ENCODE data around the gene REXO2. TPM values are rescaled to one million over a fixed set of nuclear protein-coding genes. Genes with fewer than 3 reads are reported as not detected.

Gene REXO2
- total and polyA plus RNA-seq, 2 donors from 2014 or later, result 66.4 to 156 TPM

DNA sequence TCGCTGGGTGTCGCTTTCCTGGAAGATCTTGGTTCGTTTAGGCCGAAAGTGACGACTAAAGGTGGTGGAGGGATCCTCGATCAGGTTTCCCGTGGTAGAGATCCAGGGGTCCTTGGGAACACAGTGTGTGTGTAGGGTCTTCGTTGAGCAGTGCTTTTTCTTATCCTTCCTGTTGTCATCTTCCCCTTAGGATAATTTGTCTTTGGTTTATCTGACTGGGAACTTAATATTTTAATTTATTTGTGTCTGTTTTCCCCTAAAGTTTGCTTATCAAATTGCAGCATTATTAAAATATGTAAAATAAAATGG is 38.4 kb upstream of the REXO2 start:
- H3K27ac ChIP-seq (ENCODE audit: low read depth in 2 of 2, low read length in 2 of 2), result peak overlapping the region; percentile 92 to 99
- H3K9me3 ChIP-seq (ENCODE audit: control insufficient read depth in 2 of 3, insufficient read depth in 1 of 3, low read length in 3 of 3), result no peaks in the 10 kb centered on the region
- peaks cover 0 to under 1% (median 0%) of the 10 kb centered on the region in 3 donors for H3K36me3 ChIP-seq (ENCODE audit: control insufficient read depth in 2 of 3, insufficient read depth in 3 of 3, low read length in 3 of 3)
- H3K4me3 ChIP-seq (ENCODE audit: low read length in 3 of 3), result peak overlapping the region; percentile 94 to 100 (median 100)
- TF ChIP-seq, protein P1, sequence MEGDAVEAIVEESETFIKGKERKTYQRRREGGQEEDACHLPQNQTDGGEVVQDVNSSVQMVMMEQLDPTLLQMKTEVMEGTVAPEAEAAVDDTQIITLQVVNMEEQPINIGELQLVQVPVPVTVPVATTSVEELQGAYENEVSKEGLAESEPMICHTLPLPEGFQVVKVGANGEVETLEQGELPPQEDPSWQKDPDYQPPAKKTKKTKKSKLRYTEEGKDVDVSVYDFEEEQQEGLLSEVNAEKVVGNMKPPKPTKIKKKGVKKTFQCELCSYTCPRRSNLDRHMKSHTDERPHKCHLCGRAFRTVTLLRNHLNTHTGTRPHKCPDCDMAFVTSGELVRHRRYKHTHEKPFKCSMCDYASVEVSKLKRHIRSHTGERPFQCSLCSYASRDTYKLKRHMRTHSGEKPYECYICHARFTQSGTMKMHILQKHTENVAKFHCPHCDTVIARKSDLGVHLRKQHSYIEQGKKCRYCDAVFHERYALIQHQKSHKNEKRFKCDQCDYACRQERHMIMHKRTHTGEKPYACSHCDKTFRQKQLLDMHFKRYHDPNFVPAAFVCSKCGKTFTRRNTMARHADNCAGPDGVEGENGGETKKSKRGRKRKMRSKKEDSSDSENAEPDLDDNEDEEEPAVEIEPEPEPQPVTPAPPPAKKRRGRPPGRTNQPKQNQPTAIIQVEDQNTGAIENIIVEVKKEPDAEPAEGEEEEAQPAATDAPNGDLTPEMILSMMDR (IDR thresholded peaks at IDR 0.05; ENCODE audit: borderline replicate concordance, extremely low read depth, insufficient read depth), result no peak
- intact Hi-C loops (cut with DNase I), result no loop called here
- FAIRE-seq (no peak), DNase-seq (no peak)
- peak overlapping the region; percentile 98 to 99 (median 99) for H3K9ac ChIP-seq (ENCODE audit: low read length in 3 of 3)
- peaks cover 0 to 16% (median 5%) of the 10 kb centered on the region in 3 donors for H3K4me1 ChIP-seq (ENCODE audit: control insufficient read depth in 2 of 3, insufficient read depth in 2 of 3, low read depth in 1 of 3, low read length in 3 of 3)
- H3K27me3 ChIP-seq (ENCODE audit: control insufficient read depth, insufficient read depth, low read length), result no peaks in the 10 kb centered on the region

DNA sequence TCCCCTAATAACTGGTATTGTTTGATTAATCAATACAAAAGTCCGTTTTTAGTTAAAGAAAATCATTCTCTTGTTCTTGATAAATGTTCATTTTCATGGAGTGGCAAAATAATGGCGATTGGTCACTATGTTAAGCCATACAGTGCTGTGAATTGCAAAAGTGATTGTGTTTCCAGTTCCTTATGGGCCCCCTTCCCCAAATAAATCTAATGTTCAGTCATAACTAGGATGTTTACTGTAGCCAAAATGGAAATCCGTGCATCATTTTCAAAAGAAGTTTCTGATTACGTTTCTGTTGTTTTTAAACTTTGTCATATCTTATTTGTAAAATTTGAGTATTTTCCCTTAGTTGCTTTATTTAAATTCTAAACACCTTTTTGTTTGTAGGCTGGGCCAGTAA is 38.0 kb upstream of the REXO2 start:
- no peaks in the 10 kb centered on the region for H3K9me3 ChIP-seq (ENCODE audit: control insufficient read depth in 2 of 3, insufficient read depth in 1 of 3, low read length in 3 of 3)
- H3K36me3 ChIP-seq (ENCODE audit: control insufficient read depth in 2 of 3, insufficient read depth in 3 of 3, low read length in 3 of 3), result peaks cover 0 to 4% (median 2%) of the 10 kb centered on the region in 3 donors
- intact Hi-C loops (cut with DNase I), result no loop called here
- DNase-seq (peak in 2 of 5 donors; percentile 41 to 48), FAIRE-seq (no peak)
- TF ChIP-seq, protein P1 (IDR thresholded peaks at IDR 0.05; ENCODE audit: borderline replicate concordance, extremely low read depth, insufficient read depth), result no peak
- peaks cover 0 to 16% (median 5%) of the 10 kb centered on the region in 3 donors for H3K4me1 ChIP-seq (ENCODE audit: control insufficient read depth in 2 of 3, insufficient read depth in 2 of 3, low read depth in 1 of 3, low read length in 3 of 3)
- H3K27me3 ChIP-seq (ENCODE audit: control insufficient read depth, insufficient read depth, low read length), result no peaks in the 10 kb centered on the region
- H3K27ac ChIP-seq (ENCODE audit: low read depth in 2 of 2, low read length in 2 of 2), result peak overlapping the region in 1 of 2 donors; percentile 92
- peak overlapping the region; percentile 94 to 100 (median 100) for H3K4me3 ChIP-seq (ENCODE audit: low read length in 3 of 3)
- H3K9ac ChIP-seq (ENCODE audit: low read length in 3 of 3), result peak overlapping the region; percentile 98 to 99 (median 99)

DNA sequence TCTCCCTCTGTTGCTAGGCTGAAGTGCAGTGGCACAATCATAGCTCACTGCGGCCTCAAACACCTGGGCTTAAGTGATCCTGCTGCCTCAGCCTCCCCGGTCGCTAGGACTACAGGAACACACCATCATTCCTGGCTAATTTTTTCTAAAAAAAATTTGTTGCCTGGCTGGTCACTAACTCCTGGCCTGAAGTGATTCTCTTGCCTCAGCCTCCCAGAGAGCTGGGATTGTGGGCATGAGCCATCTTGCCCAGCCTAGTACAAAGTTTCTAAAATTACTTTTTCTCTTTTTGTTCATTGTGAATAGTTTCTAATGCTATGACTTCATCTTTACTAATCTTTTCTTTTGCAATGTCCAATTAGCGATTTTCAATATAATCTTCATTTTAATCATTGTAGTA is 26.3 kb upstream of the REXO2 start:
- no peaks in the 10 kb centered on the region for H3K9me3 ChIP-seq (ENCODE audit: control insufficient read depth in 2 of 3, insufficient read depth in 1 of 3, low read length in 3 of 3)
- no peak overlapping the region for H3K4me3 ChIP-seq (ENCODE audit: low read length in 3 of 3)
- TF ChIP-seq, protein P1 (IDR thresholded peaks at IDR 0.05; ENCODE audit: borderline replicate concordance, extremely low read depth, insufficient read depth), result no peak
- no peaks in the 10 kb centered on the region for H3K4me1 ChIP-seq (ENCODE audit: control insufficient read depth in 2 of 3, insufficient read depth in 2 of 3, low read depth in 1 of 3, low read length in 3 of 3)
- H3K27ac ChIP-seq (ENCODE audit: low read depth in 2 of 2, low read length in 2 of 2), result no peak overlapping the region
- H3K27me3 ChIP-seq (ENCODE audit: control insufficient read depth, insufficient read depth, low read length), result no peaks in the 10 kb centered on the region
- no peak for DNase-seq
- H3K9ac ChIP-seq (ENCODE audit: low read length in 3 of 3), result no peak overlapping the region
- intact Hi-C loops (cut with DNase I), result no loop called here
- peaks cover 0 to 6% (median 2%) of the 10 kb centered on the region in 3 donors for H3K36me3 ChIP-seq (ENCODE audit: control insufficient read depth in 2 of 3, insufficient read depth in 3 of 3, low read length in 3 of 3)
- no peak for FAIRE-seq

DNA sequence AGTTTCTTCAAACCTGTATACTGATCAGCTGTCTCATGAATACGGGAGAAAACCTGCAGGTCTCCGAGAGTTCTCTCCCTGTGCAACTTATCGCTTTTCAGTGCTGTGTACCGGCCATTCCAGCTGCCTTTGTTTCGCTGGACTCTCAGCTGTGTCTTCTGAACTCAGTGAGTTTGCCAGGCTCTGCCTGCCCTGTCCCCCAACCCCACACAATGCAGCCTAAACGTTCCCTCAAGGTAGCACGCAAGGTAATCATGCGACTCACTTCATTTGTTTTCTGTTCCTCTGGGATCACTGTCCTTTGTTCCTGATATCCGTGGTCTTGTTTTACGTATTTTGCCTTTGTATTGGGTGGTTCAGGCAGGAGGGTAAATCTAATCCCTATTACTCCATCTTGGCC is 25.3 kb upstream of the REXO2 start:
- no peak overlapping the region for H3K9ac ChIP-seq (ENCODE audit: low read length in 3 of 3)
- no peak for FAIRE-seq
- no peaks in the 10 kb centered on the region for H3K27me3 ChIP-seq (ENCODE audit: control insufficient read depth, insufficient read depth, low read length)
- DNase-seq, result no peak
- TF ChIP-seq, protein P1 (IDR thresholded peaks at IDR 0.05; ENCODE audit: borderline replicate concordance, extremely low read depth, insufficient read depth), result no peak
- H3K27ac ChIP-seq (ENCODE audit: low read depth in 2 of 2, low read length in 2 of 2), result no peak overlapping the region
- no peak overlapping the region for H3K4me3 ChIP-seq (ENCODE audit: low read length in 3 of 3)
- intact Hi-C loops (cut with DNase I), result no loop called here
- peaks cover 0 to 3% (median 2%) of the 10 kb centered on the region in 3 donors for H3K36me3 ChIP-seq (ENCODE audit: control insufficient read depth in 2 of 3, insufficient read depth in 3 of 3, low read length in 3 of 3)
- no peaks in the 10 kb centered on the region for H3K9me3 ChIP-seq (ENCODE audit: control insufficient read depth in 2 of 3, insufficient read depth in 1 of 3, low read length in 3 of 3)
- H3K4me1 ChIP-seq (ENCODE audit: control insufficient read depth in 2 of 3, insufficient read depth in 2 of 3, low read depth in 1 of 3, low read length in 3 of 3), result no peaks in the 10 kb centered on the region
